B cell (primary cell): Measurements from ENCODE around the gene GCKR.

Source experiments
- EZH2 ChIP-seq: IDR thresholded peaks from 2 replicates; pipeline ENCODE4 v1.6.1; 2012; ENCODE audit warnings: borderline replicate concordance, low read depth, mild to moderate bottlenecking, moderate library complexity, low read length; ENCODE audit not compliant: insufficient read depth, poor library complexity, severe bottlenecking
- TF ChIP-seq, protein P1 (sequence below): fragments of 200-600 bp; IDR thresholded peaks from one replicate; pipeline ENCODE4 v1.8.0; 2022; ENCODE audit warnings: antibody characterized with exemption, mild to moderate bottlenecking

DNA sequence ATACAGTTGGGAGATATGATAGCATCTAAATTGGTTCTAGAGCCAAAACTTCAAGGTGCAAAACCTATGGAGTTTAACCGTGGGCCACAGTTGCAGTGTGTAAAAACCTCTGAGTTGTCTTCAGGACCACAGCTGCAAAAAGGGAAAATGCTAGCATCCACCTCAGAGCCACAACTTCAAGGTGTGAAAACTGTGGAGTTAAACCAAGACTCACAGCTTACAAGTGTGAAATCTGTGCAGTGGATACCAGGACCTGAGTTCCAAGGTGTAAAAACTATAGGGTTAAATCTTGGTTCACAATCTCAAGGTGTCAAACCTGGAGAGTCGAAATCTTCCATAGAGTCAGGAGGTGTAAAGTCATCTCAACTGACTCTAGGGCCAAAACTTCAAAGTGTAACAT is 75.8 kb downstream of the GCKR start:
- TF ChIP-seq, protein P1, sequence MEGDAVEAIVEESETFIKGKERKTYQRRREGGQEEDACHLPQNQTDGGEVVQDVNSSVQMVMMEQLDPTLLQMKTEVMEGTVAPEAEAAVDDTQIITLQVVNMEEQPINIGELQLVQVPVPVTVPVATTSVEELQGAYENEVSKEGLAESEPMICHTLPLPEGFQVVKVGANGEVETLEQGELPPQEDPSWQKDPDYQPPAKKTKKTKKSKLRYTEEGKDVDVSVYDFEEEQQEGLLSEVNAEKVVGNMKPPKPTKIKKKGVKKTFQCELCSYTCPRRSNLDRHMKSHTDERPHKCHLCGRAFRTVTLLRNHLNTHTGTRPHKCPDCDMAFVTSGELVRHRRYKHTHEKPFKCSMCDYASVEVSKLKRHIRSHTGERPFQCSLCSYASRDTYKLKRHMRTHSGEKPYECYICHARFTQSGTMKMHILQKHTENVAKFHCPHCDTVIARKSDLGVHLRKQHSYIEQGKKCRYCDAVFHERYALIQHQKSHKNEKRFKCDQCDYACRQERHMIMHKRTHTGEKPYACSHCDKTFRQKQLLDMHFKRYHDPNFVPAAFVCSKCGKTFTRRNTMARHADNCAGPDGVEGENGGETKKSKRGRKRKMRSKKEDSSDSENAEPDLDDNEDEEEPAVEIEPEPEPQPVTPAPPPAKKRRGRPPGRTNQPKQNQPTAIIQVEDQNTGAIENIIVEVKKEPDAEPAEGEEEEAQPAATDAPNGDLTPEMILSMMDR, result no peak
- no peak for TF ChIP-seq EZH2
